ENCODE results near the gene SDHAF4. TPM values are rescaled to one million over a fixed set of nuclear protein-coding genes. Genes with fewer than 3 reads are reported as not detected.

Gene SDHAF4
- total RNA-seq, 5 donors from 2014 or later (not counting 1 experiment from before 2014, with no cell fraction given), result 4.0 to 13.4 (median 8.3) TPM

GRCh38 chr6:70575899-70576495 is 9.3 kb downstream of the SDHAF4 start:
- peaks cover 4 to 7% of the 10 kb centered on the region in 2 donors for H3K36me3 ChIP-seq (ENCODE audit: control insufficient read depth in 2 of 2, extremely low read depth in 1 of 2, insufficient read depth in 1 of 2, low read length in 1 of 2)
- DNase-seq, result no peak
- H3K4me1 Mint-ChIP-seq, result no peaks in the 10 kb centered on the region
- H3K27me3 Mint-ChIP-seq, result no peaks in the 10 kb centered on the region
- 84% methylated on average over 4 of the region's 7 CpGs for WGBS (ENCODE audit: insufficient coverage)
- no peaks in the 10 kb centered on the region for H3K4me1 ChIP-seq (ENCODE audit: control insufficient read depth in 1 of 2, extremely low read depth in 1 of 2, insufficient read depth in 2 of 2, low read length in 2 of 2)
- no peaks in the 10 kb centered on the region for H3K9me3 ChIP-seq
- H3K27me3 ChIP-seq (replicated peaks in 1 of 2; ENCODE audit: control insufficient read depth in 2 of 2, extremely low read depth in 1 of 2, insufficient read depth in 2 of 2, low read length in 1 of 2), result no peaks in the 10 kb centered on the region
- ATAC-seq (replicated peaks in 1 of 4), result no peak
- CTCF ChIA-PET, result no interaction called here
- H3K27ac ChIP-seq (ENCODE audit: low read length), result no peak overlapping the region
- H3K36me3 Mint-ChIP-seq, result peaks cover 24% of the 10 kb centered on the region
- H3K9me3 Mint-ChIP-seq, result no peaks in the 10 kb centered on the region
- POLR2A ChIA-PET, result interaction anchor here (0.6 to 1.0 kb wide), 4 partner anchors 7 to 24 kb away, joined by 3 to 8 read pairs (median 6); no protein-coding TSS in a partner anchor
- H3K4me3 Mint-ChIP-seq, result no peak overlapping the region
- H3K4me3 ChIP-seq (ENCODE audit: control insufficient read depth in 1 of 2, extremely low read depth in 1 of 2, low read length in 1 of 2), result no peak overlapping the region
- no peak overlapping the region for H3K27ac Mint-ChIP-seq

GRCh38 chr6:70586114-70586513 is 19.4 kb downstream of the SDHAF4 start:
- no peak overlapping the region for H3K27ac ChIP-seq (ENCODE audit: low read length)
- H3K9me3 ChIP-seq, result no peaks in the 10 kb centered on the region
- no CpG with 5 or more reads among the region's 1 CpG for WGBS (ENCODE audit: insufficient coverage)
- ChIA-PET CTCF (interaction anchor here in 1 of 2 donors (0.5 to 0.6 kb wide), 2 partner anchors 21 to 38 kb away, joined by 4 to 6 read pairs; no protein-coding TSS in a partner anchor), POLR2A (no interaction called here)
- no peak for DNase-seq
- H3K36me3 ChIP-seq (ENCODE audit: control insufficient read depth in 2 of 2, extremely low read depth in 1 of 2, insufficient read depth in 1 of 2, low read length in 1 of 2), result peaks cover under 1 to 17% of the 10 kb centered on the region in 2 donors
- no peak overlapping the region for H3K27ac Mint-ChIP-seq
- H3K4me3 ChIP-seq (ENCODE audit: control insufficient read depth in 1 of 2, extremely low read depth in 1 of 2, low read length in 1 of 2), result no peak overlapping the region
- no peak for ATAC-seq (replicated peaks in 1 of 4)
- H3K9me3 Mint-ChIP-seq, result no peaks in the 10 kb centered on the region
- no peaks in the 10 kb centered on the region for H3K27me3 Mint-ChIP-seq
- peaks cover 59% of the 10 kb centered on the region for H3K36me3 Mint-ChIP-seq
- H3K4me1 Mint-ChIP-seq, result peaks cover 0 to 8% (median 0%) of the 10 kb centered on the region in 3 donors
- no peaks in the 10 kb centered on the region for H3K27me3 ChIP-seq (replicated peaks in 1 of 2; ENCODE audit: control insufficient read depth in 2 of 2, extremely low read depth in 1 of 2, insufficient read depth in 2 of 2, low read length in 1 of 2)
- H3K4me3 Mint-ChIP-seq, result no peak overlapping the region
- H3K4me1 ChIP-seq (ENCODE audit: control insufficient read depth in 1 of 2, extremely low read depth in 1 of 2, insufficient read depth in 2 of 2, low read length in 2 of 2), result no peaks in the 10 kb centered on the region

- H3K36me3 ChIP-seq (ENCODE audit: control insufficient read depth in 2 of 2, extremely low read depth in 1 of 2, insufficient read depth in 1 of 2, low read length in 1 of 2), result peaks cover 0 to 6% of the 10 kb centered on the region in 2 donors
- H3K4me1 Mint-ChIP-seq, result no peaks in the 10 kb centered on the region
- H3K27me3 Mint-ChIP-seq, result no peaks in the 10 kb centered on the region
- ChIA-PET CTCF (no interaction called here), POLR2A (no interaction called here)
- no peak overlapping the region for H3K4me3 Mint-ChIP-seq
- ATAC-seq (replicated peaks in 1 of 4) (no peak), DNase-seq (no peak)
- no peak overlapping the region for H3K27ac ChIP-seq (ENCODE audit: low read length)
- no peaks in the 10 kb centered on the region for H3K4me1 ChIP-seq (ENCODE audit: control insufficient read depth in 1 of 2, extremely low read depth in 1 of 2, insufficient read depth in 2 of 2, low read length in 2 of 2)
- H3K9me3 ChIP-seq, result peaks cover 3% of the 10 kb centered on the region
- no peak overlapping the region for H3K27ac Mint-ChIP-seq
- no peaks in the 10 kb centered on the region for H3K27me3 ChIP-seq (replicated peaks in 1 of 2; ENCODE audit: control insufficient read depth in 2 of 2, extremely low read depth in 1 of 2, insufficient read depth in 2 of 2, low read length in 1 of 2)
- no peak overlapping the region for H3K4me3 ChIP-seq (ENCODE audit: control insufficient read depth in 1 of 2, extremely low read depth in 1 of 2, low read length in 1 of 2)
- H3K36me3 Mint-ChIP-seq, result peaks cover 38% of the 10 kb centered on the region
- H3K9me3 Mint-ChIP-seq, result peaks cover 0 to 5% (median 4%) of the 10 kb centered on the region in 3 donors
Observed at GRCh38 chr6:70590400-70590799, 23.7 kb downstream of the SDHAF4 start.

- no peaks in the 10 kb centered on the region for H3K27me3 ChIP-seq (replicated peaks in 1 of 2; ENCODE audit: control insufficient read depth in 2 of 2, extremely low read depth in 1 of 2, insufficient read depth in 2 of 2, low read length in 1 of 2)
- H3K27ac ChIP-seq (ENCODE audit: low read length), result no peak overlapping the region
- ChIA-PET CTCF (no interaction called here), POLR2A (no interaction called here)
- H3K36me3 Mint-ChIP-seq, result peaks cover 25% of the 10 kb centered on the region
- no peaks in the 10 kb centered on the region for H3K4me1 ChIP-seq (ENCODE audit: control insufficient read depth in 1 of 2, extremely low read depth in 1 of 2, insufficient read depth in 2 of 2, low read length in 2 of 2)
- 78% methylated on average over 4 of the region's 5 CpGs for WGBS (ENCODE audit: insufficient coverage)
- H3K27ac Mint-ChIP-seq, result no peak overlapping the region
- H3K9me3 ChIP-seq, result peaks cover 3% of the 10 kb centered on the region
- H3K36me3 ChIP-seq (ENCODE audit: control insufficient read depth in 2 of 2, extremely low read depth in 1 of 2, insufficient read depth in 1 of 2, low read length in 1 of 2), result no peaks in the 10 kb centered on the region
- H3K4me3 ChIP-seq (ENCODE audit: control insufficient read depth in 1 of 2, extremely low read depth in 1 of 2, low read length in 1 of 2), result no peak overlapping the region
- ATAC-seq (replicated peaks in 1 of 4) (no peak), DNase-seq (no peak)
- no peaks in the 10 kb centered on the region for H3K27me3 Mint-ChIP-seq
- no peak overlapping the region for H3K4me3 Mint-ChIP-seq
- H3K9me3 Mint-ChIP-seq, result peaks cover 0 to 5% (median 4%) of the 10 kb centered on the region in 3 donors
- H3K4me1 Mint-ChIP-seq, result no peaks in the 10 kb centered on the region
Observed at GRCh38 chr6:70592391-70593117, 25.8 kb downstream of the SDHAF4 start.

GRCh38 chr6:70593118-70593486 is 26.4 kb downstream of the SDHAF4 start:
- Mint-ChIP-seq H3K4me1 (no peaks in the 10 kb centered on the region), H3K9me3 (peaks cover 0 to 5% (median 4%) of the 10 kb centered on the region in 3 donors)

GRCh38 chr6:70599187-70599586 is 32.5 kb downstream of the SDHAF4 start:
- ATAC-seq (replicated peaks in 1 of 4) (peak; percentile 27 to 71 (median 66)), DNase-seq (peak in 5 of 35 experiments; percentile 2 to 20 (median 9))
- H3K27ac ChIP-seq (ENCODE audit: low read length), result no peak overlapping the region
- Mint-ChIP-seq H3K4me1 (peaks cover 4 to 9% (median 7%) of the 10 kb centered on the region in 3 donors), H3K4me3 (no peak overlapping the region), H3K36me3 (peaks cover 7% of the 10 kb centered on the region), H3K27me3 (no peaks in the 10 kb centered on the region), H3K9me3 (peaks cover under 1 to 8% (median under 1%) of the 10 kb centered on the region in 3 donors), H3K27ac (no peak overlapping the region)
- H3K36me3 ChIP-seq (ENCODE audit: control insufficient read depth in 2 of 2, extremely low read depth in 1 of 2, insufficient read depth in 1 of 2, low read length in 1 of 2), result no peaks in the 10 kb centered on the region
- ChIA-PET CTCF (interaction anchor here in 1 of 2 donors (0.7 kb wide), 1 partner anchor 20 kb away, joined by 3 read pairs; no protein-coding TSS in a partner anchor), POLR2A (interaction anchor here (0.6 to 0.8 kb wide), 2 partner anchors 23 to 37 kb away, joined by 3 to 7 read pairs; no protein-coding TSS in a partner anchor)
- WGBS (ENCODE audit: insufficient coverage), result 37% methylated on average over 2 of the region's 4 CpGs
- H3K4me3 ChIP-seq (ENCODE audit: control insufficient read depth in 1 of 2, extremely low read depth in 1 of 2, low read length in 1 of 2), result no peak overlapping the region
- H3K9me3 ChIP-seq, result peaks cover 2% of the 10 kb centered on the region
- H3K4me1 ChIP-seq (ENCODE audit: control insufficient read depth in 1 of 2, extremely low read depth in 1 of 2, insufficient read depth in 2 of 2, low read length in 2 of 2), result peaks cover 3 to 5% of the 10 kb centered on the region in 2 experiments
- peaks cover 0 to 2% of the 10 kb centered on the region in 2 experiments for H3K27me3 ChIP-seq (replicated peaks in 1 of 2; ENCODE audit: control insufficient read depth in 2 of 2, extremely low read depth in 1 of 2, insufficient read depth in 2 of 2, low read length in 1 of 2)

More at GRCh38 chr6:70593118-70593486, 26.4 kb downstream of the SDHAF4 start:
- no peak overlapping the region for H3K27ac Mint-ChIP-seq
- POLR2A ChIA-PET, result no interaction called here
- DNase-seq (no peak), ATAC-seq (replicated peaks in 1 of 4) (no peak)
- Histone ChIP-seq H3K4me1 (ENCODE audit: control insufficient read depth in 1 of 2, extremely low read depth in 1 of 2, insufficient read depth in 2 of 2, low read length in 2 of 2) (no peaks in the 10 kb centered on the region), H3K27ac (ENCODE audit: low read length) (no peak overlapping the region), H3K4me3 (ENCODE audit: control insufficient read depth in 1 of 2, extremely low read depth in 1 of 2, low read length in 1 of 2) (no peak overlapping the region), H3K27me3 (replicated peaks in 1 of 2; ENCODE audit: control insufficient read depth in 2 of 2, extremely low read depth in 1 of 2, insufficient read depth in 2 of 2, low read length in 1 of 2) (no peaks in the 10 kb centered on the region), H3K36me3 (ENCODE audit: control insufficient read depth in 2 of 2, extremely low read depth in 1 of 2, insufficient read depth in 1 of 2, low read length in 1 of 2) (no peaks in the 10 kb centered on the region), H3K9me3 (peaks cover 3% of the 10 kb centered on the region)
- H3K36me3 Mint-ChIP-seq, result peaks cover 25% of the 10 kb centered on the region
- H3K27me3 Mint-ChIP-seq, result no peaks in the 10 kb centered on the region
- no peak overlapping the region for H3K4me3 Mint-ChIP-seq
- CTCF ChIA-PET, result interaction anchor here in 1 of 2 donors (0.6 kb wide), 1 partner anchor 84 kb away, joined by 5 read pairs; no protein-coding TSS in a partner anchor
- WGBS (ENCODE audit: insufficient coverage), result 72% methylated on average over 2 of the region's 3 CpGs

Measured in T-cell (primary cell).